Measurements from ENCODE around the gene TAAR8.
A peak's percentile ranks its signal among the peaks of the same experiment; 100 is the strongest.
"Not testable (repeated sequence)": the region's sequence is repeated elsewhere in the genome, so short reads cannot be mapped to it uniquely, and the experiment has no call there.

TAAR8 gene, protein sequence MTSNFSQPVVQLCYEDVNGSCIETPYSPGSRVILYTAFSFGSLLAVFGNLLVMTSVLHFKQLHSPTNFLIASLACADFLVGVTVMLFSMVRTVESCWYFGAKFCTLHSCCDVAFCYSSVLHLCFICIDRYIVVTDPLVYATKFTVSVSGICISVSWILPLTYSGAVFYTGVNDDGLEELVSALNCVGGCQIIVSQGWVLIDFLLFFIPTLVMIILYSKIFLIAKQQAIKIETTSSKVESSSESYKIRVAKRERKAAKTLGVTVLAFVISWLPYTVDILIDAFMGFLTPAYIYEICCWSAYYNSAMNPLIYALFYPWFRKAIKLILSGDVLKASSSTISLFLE

DNA sequence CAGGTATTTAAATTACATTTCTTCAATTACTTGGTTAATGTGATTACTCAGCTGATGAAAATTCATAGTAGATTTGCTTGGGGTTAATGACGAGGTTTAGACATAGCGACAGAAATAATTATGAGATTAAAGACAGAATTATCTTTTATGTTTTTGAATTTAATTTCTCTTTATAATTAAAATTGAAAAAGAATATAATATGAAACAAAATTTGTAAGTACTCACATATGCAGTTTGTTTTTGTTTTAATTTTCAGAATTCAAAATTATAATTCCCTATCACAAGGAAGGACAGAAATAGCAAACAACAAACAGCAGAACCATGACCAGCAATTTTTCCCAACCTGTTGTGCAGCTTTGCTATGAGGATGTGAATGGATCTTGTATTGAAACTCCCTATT lies at the start of gene TAAR8:
Gene TAAR8 (plus strand): TSS at position 301 of the 400 bp plus-strand sequence. CDS start 21 bp downstream, at position 322.
- DNase-seq (ENCODE audit: low read depth), result no peak

DNA sequence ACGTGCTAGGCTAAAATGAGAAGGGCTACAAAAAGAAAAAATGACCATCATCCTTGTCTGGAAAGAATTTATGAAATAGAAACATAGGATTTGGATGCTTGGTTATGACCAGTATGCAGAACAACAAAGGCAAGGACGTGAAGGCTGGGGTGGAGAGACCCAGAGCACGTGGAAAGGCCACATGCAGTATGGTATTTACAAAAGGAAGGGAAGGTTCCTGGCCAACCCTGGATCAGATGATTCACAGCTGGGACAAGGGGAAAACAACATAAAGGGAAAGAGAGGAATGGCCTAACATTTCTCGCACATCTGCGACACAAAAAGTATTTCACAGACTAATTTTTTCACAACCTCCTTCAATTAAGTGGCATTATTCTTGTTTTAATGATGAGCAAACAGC lies 47.7 kb upstream of the TAAR8 start:
- DNase-seq (ENCODE audit: low read depth), result no peak

DNA sequence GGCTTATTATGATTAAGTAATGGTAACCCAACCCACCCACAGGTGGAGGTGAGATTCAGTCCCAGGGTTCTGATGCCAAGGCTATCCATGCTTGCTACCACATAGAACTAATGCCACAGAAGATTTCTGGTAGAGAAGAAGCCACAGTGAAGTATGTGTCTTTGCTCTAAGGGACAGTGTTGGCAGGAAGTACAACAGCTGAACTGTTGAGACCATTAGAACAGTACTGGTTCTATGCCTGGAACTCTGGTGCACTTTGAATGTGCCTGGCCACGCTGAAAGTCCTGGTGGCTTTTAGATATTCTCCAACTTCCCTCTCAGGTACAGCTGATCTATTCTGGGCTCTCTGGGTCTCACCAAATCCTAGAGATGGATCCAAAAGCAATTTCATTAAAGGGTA lies 47.3 kb upstream of the TAAR8 start:
- DNase-seq (ENCODE audit: low read depth), result no peak

DNA sequence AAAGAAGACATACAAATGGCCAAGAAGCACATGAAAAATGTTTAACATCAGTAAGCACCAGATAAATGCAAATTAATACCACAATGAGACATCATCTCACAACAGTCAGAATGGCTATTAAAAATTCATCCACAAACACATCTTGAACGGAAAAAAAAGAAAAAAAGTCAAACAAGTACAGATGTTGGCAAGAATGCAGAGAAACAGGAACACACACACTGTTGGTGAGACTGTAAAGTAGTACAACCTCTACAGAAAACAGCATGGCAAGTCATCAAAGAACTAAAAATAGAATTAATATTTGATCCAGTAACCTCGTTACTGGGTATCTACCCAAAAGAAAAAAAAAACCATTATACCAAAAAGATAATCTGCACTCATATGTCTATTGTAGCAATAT lies 46.0 kb upstream of the TAAR8 start:
- no peak for DNase-seq (ENCODE audit: low read depth)

DNA sequence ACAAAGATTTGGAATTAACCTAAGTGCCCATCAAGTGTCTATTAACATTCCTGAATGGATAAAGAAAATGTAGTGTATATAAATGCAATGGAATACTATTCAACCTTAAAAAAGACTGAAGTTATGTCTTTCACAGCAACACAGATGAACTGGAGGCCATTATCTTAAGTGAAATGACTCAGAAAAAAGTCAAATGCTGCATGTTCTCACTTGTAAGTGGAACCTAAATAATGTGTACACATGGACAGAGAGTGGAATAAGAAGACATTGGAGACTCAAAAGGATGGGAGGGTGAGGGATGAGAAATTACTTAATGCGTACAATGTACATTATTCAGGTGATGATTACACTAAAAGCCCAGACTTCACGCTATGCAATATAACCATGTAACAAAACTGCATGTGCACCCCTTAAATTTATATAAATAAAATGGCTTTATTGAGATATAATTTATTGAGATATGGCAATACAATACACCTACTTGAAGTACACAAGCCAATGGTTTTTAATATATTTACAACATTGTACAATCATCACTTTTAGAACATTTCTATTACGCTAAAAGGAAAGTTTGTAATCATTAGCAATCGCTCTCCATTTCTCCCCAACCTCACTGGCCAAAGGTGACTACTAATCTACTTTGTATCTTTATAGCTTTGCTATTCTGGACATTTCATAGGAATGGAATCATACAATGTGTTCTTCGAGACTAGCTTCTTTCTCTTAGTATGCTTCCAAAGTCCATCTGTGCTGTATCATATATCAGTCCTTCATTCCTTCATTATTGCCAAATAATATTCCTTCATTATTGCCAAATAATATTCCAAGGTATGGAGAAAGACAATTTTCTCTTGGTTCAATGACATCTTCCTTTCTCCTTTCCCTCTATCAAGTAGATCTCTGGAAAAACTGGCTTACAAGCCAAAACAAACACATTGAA lies 45.3 kb upstream of the TAAR8 start:
- DNase-seq (ENCODE audit: low read depth), result no peak

DNA sequence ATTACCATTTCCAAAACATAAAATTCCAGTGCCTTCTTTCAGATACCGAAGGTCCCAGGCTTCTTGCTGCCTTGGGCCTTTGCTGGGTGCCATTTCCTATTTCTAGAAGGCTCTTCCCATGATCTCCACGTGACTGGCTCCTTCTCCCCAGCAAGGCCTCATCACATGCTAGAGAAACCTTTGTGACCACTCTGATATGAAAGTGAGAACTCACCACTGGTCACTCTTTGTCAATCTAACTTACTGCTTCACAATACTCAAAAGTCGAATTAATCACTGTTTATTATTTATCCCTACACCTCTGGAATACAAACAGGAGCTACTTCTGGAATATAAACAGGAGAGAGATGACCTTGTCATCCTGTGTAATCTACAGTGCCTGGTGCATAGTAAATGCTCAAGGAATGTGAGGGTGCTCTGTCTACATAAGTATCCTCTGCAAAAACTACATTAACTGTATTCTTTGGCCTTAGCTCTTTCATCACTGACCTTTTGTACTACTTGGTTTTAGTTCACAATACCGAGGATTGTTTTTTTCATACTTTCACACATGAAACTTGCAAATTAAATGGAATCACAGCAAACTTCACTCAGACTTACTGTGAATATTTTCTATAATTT lies 41.2 kb upstream of the TAAR8 start:
- no peak for DNase-seq (ENCODE audit: low read depth)

DNA sequence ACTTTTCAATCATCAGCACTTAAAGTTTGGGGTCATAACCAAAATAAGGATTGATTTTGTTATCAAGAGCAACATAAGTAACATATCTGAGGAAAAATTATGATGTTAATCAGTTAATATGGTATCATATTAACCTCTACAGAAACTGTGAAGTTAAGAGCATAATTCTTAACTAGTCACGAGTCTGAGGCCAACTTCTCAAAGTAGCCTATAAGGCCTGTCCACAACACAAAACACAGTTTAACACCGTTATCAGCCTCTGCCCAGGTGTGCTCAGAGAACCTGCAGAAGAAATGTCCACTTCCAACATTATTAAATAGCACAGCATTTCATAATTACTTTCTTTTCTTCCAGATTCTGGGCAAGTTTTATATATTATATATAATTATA lies 40.6 kb upstream of the TAAR8 start:
- no peak for DNase-seq (ENCODE audit: low read depth)

DNA sequence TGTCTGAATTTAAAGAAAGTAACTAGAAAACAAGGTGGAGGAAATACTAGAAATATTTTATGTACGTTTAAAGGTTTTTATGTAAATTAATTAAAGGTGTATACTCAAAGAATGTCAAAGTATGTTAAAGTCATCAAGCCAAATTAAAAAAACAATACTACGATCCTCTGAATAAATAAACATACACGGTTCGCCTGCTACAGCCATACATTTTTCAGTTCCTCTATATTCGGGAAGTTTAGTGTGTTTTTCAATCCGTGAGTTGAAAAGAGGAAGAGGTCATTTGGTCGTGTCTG lies 40.2 kb upstream of the TAAR8 start:
- DNase-seq (ENCODE audit: low read depth), result no peak

GRCh38 chr6:132512638-132513632 lies 39.5 kb upstream of the TAAR8 start, which contains the start of gene STX7:
TSS of gene STX7 (minus strand) at chr6:132513116. CDS start at chr6:132503530, 9,586 bp downstream.
- DNase-seq (ENCODE audit: low read depth), result peak; percentile 80

- no peak for DNase-seq (ENCODE audit: low read depth)
Observed at GRCh38 chr6:132513831-132514545, 38.5 kb upstream of the TAAR8 start.

- no peak for DNase-seq (ENCODE audit: low read depth)
Observed at GRCh38 chr6:132515386-132515785, 37.1 kb upstream of the TAAR8 start.

DNA sequence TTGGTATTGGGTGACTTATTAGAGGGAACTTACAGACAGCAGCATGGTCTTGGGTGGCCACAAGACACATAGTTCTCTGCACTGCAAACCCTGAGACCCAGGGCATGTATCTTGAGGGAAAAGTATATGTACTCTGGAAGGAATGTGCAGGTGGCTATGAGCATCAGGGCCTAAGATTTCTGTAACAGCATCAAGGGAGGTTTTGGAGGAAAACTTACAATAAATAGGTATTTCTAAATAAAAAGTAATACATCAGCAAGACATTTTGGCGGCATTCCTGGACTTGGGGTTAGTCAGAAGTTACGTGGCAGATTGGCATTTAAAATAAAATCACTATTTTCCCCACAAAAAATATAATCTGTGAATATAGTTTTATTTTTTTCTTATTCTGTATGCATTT lies 31.5 kb upstream of the TAAR8 start:
- DNase-seq (ENCODE audit: low read depth), result no peak

- no peak for DNase-seq (ENCODE audit: low read depth)
Observed at GRCh38 chr6:132524646-132525045, 27.8 kb upstream of the TAAR8 start.

DNA sequence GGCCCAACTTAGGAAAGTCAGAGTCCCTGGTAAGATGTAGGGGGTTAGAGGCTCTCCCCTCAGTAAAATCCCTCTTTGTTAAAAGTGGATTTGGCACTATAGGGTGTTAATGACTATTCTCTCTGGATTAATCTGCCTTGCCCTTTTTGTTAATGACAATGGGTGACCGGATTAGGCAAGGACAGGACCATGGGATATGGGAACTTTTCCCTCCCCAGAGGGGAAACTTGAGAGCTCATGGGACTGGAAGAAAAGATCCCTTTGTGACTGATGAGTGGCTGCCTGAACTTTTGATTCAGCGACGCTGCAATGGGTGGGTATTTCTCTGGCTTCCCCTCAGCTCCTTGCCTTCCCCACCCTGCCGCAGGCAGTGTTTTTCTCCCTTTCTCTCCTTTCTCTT lies 26.6 kb upstream of the TAAR8 start:
- no peak for DNase-seq (ENCODE audit: low read depth)

DNA sequence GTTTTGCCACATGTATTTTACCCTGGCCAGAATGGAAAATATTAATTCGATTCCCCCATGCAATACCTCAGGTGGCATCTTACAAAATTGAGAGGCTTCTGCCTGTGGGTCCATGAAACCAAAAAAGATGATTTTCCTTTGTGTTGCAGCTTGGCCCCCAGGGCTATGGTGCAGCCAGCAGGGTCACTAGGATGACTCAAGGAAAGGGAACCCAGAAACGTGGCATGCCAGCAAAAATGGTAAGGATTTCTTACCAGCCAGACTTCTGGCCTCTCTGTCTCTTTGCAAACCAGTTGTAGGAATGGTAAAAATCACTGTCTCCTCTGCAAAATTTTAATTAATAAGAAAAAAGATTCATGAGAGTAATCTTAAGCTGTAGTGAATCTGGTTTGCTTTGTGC lies 26.0 kb upstream of the TAAR8 start:
- no peak for DNase-seq (ENCODE audit: low read depth)

- no peak for DNase-seq (ENCODE audit: low read depth)
Observed at GRCh38 chr6:132527791-132528190, 24.7 kb upstream of the TAAR8 start.

DNA sequence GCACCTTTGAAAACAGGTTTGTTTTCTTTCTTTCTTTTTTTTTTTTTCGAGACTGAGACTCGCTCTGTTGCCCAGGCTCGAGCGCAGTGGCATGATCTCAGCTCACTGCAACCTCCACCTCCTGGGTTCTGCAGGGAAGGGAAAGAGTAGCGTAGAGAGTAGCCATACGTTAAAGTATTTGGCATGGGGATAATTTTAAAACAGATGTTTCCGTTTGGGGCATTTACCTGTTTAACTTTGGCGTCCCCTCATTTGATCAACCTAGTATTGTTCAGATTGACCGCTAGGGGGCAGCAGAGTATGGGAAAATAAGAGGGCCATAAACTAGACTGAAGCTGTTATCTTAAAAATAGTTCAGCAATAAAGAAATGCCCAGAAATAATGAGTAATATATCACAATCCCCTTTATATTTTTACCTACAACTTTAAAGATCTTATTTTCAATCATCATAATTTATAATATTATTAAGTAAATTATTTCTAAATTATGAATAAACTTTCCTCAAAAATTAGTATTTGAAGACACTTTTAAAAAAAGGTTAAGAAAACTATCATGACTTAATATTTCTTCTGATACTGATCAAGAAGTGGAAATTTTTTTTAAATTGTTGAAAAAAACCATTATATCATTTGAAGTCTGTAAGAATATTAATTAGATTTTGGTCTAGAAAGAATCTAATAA lies 22.0 kb upstream of the TAAR8 start:
- peak; percentile 41 for DNase-seq (ENCODE audit: low read depth)

DNA sequence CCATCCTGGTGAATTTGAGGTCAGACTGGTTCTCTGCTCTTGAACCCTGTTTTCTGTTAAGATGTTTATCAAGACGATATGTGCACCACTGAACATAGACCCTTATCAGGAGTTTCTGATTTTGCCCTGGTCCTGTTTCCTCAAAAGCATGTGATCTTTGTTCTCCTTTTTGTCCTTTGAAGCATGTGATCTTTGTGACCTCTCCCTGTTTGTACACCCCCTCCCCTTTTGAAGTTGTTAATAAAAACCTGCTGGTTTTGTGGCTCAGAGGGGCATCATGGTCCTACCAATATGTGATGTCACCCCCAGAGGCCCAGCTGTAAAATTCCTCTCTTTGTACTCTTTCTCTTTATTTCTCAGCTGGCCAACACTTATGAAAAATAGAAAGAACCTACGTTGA lies 17.9 kb upstream of the TAAR8 start:
- not testable (repeated sequence) for DNase-seq (ENCODE audit: low read depth)

- DNase-seq (ENCODE audit: low read depth), result no peak
Observed at GRCh38 chr6:132537145-132537544, 15.3 kb upstream of the TAAR8 start.

DNA sequence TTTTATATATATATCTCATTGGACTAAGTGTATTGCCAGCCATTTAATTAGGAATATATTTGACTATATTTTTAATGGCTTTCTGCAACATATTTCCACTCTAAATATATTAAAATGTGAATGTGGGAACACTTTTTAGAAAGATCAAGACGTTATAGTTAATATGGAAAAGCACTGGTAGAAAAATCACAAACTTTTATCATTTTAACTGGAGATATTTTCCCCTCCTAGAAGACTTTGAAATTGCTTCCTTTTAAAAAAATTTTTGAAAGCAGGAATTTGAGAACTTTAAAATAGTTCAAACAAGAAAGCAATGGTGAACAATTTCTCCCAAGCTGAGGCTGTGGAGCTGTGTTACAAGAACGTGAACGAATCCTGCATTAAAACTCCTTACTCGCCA lies 14.5 kb upstream of the TAAR8 start, which contains the start of gene TAAR9:
Gene TAAR9 (plus strand): TSS at position 301 of the 400 bp plus-strand sequence. CDS start 13 bp downstream, at position 314.
- DNase-seq (ENCODE audit: low read depth), result no peak

Data from activated T-helper 9 cell treated with anti-CD3 and anti-CD28 coated beads, Interleukin-2, amount 50 U/mL, for 16 hours (primary cell).